GM12864 (cell line): ENCODE results near the gene ROBO3.
A peak's percentile ranks its signal among the peaks of the same experiment; 100 is the strongest.

Experiments used
- DNase-seq: peaks from one replicate; pipeline ENCODE4 v3.0.0-alpha.2; 2011; ENCODE audit warnings: low read depth
- H3K4me3 ChIP-seq: 2 replicates; pipeline ENCODE4 v1.5.1; 2011; ENCODE audit warnings: mild to moderate bottlenecking, low read depth, low read length, control low read depth
- CTCF ChIP-seq: IDR thresholded peaks from 2 replicates; pipeline ENCODE4 v1.5.1; 2011; ENCODE audit warnings: low read depth, mild to moderate bottlenecking, moderate library complexity, low read length, control low read depth, inconsistent platforms; ENCODE audit errors: missing control alignments

ROBO3 gene

GRCh38 chr11:124920870-124921609, 55.8 kb downstream of the ROBO3 start:
- DNase-seq: no peak
- peak overlapping the region; percentile 13; the same call in 1 of the 2 replicates for H3K4me3 ChIP-seq
- TF ChIP-seq CTCF: peak; percentile 2

GRCh38 chr11:124922831-124923230, 57.6 kb downstream of the ROBO3 start:
- DNase-seq: no peak
- H3K4me3 ChIP-seq: no peak overlapping the region
- no peak for TF ChIP-seq CTCF

GRCh38 chr11:124923296-124923695, 58.1 kb downstream of the ROBO3 start:
- TF ChIP-seq CTCF: no peak
- no peak for DNase-seq
- H3K4me3 ChIP-seq: no peak overlapping the region

GRCh38 chr11:124928942-124929665, 63.9 kb downstream of the ROBO3 start:
- TF ChIP-seq CTCF: no peak
- H3K4me3 ChIP-seq: no peak overlapping the region
- no peak for DNase-seq

- DNase-seq: no peak
- H3K4me3 ChIP-seq: no peak overlapping the region
- no peak for TF ChIP-seq CTCF
Measured at GRCh38 chr11:124930799-124931198, 65.6 kb downstream of the ROBO3 start.
